HG02642 (cell line): ENCODE measurements around the gene RNASE13.
A peak's percentile ranks its signal among the peaks of the same experiment; 100 is the strongest.
"Not testable (repeated sequence)": the region's sequence is repeated elsewhere in the genome, so short reads cannot be mapped to it uniquely, and the experiment has no call there.

ENCODE experiments used
- ATAC-seq: cut with Tn5 transposase; IDR thresholded peaks from one replicate; pipeline ENCODE4 v1.9.1; 2021; ENCODE audit warnings: mild to moderate bottlenecking; ENCODE audit not compliant: unreplicated experiment, poor library complexity

The RNASE13 gene

DNA sequence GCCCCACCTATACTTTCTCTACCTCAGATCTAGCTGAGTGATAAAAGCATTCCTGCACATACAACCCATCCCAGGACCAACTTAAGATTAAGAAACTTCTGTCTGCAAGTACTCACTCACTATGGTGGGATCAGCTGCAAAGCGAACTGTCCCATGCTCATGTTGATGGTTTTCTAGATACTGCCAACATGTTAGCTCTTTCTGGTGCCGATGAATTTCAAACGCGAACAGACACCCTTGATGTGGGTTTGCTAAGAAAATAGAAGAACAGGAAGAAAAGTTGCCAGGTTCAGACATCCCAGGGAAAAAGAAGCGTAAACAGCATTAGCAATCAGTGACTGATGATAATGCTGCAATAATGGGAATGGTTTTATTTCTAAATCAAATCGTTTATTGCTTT lies 37.0 kb downstream of the RNASE13 start:
- no peak for ATAC-seq

DNA sequence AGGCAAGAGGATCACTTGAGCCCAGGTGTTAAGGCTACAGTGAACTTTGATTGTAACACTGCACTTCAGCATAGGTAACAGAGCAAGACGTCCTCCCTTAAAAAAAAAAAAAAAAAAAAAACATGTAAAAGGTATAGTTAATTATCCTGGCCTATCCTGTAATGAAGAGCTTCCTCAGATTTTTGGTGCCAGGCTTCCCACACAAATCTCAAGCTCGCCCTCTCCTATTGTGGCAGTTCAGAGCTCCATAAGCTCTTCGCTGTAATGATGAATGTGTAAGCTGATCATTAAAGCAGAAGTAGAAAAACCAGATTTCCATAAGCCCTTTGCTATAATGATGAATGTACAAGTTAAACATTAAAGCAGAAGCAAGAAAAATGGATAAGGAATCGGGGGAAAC lies 37.5 kb downstream of the RNASE13 start:
- no peak for ATAC-seq

DNA sequence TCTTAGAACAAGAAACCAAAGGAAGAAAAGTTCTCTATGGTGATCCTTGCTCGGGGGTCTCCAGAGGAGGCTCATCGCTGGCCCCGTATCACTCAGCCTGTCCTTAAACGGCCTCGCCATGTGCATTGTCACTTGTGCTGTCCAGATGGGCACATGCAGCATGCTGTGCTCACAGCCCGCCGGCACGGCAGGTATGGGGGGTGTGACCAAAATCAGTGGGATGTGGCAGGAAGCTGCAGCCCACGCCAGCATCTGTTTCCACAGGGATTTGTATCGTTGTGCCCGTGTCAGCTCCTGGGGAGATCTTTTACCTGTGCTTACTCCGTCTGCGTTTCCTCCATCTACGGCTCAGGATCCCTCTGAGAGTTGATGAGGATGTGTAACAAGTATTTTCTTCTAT lies 38.1 kb downstream of the RNASE13 start:
- no peak for ATAC-seq

DNA sequence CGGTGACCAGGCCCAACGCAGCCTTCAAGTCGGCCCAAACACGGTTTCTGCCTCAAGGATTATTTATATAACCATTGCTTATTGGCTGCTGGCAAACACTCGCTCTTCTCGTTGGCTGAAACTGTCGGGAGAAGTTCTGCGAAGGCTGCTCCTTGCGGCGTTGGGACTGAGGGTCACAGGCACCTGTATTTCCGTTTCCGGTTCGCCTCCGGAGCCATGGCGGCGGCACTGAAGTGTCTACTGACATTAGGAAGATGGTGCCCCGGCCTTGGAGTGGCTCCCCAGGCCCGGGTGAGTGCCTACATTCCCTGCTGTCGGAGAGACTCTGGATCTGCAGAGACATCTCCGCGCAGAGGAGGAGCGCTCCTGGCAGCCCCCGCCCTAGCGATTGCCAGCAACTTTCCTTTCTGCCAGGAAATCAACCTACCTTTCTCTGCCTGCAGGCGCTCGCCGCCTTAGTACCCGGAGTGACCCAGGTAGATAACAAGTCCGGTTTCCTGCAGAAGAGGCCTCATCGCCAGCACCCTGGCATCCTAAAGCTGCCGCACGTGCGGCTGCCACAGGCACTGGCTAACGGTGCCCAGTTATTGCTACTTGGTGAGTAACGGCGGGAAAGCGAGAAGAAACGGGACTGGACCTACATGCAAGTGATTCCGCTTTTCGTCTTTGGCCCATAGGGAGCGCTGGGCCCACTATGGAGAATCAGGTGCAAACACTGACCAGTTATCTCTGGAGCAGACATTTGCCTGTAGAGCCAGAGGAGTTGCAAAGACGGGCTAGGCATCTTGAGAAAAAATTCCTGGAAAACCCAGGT lies 44.6 kb downstream of the RNASE13 start, which contains the start of gene METTL17:
Gene METTL17 (plus strand): TSS at position 194 of the 814 bp plus-strand sequence. CDS start 23 bp downstream, at position 217.
- ATAC-seq: peak; percentile 97

DNA sequence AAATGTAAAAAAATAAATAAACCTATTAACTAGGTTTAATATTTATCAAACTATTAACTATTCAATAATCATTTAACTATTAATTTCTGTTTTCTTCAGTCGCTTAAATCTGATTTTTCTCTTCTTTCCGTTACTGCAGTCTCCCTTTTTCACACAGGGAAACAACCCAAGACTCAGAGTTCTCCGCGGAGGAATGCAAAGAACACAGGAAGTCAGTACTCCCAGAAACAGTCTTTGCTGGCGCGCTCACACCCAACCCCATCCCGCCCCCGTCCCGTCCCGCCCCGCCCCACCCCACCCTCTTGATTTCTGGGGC lies 45.2 kb downstream of the RNASE13 start:
- ATAC-seq: no peak

DNA sequence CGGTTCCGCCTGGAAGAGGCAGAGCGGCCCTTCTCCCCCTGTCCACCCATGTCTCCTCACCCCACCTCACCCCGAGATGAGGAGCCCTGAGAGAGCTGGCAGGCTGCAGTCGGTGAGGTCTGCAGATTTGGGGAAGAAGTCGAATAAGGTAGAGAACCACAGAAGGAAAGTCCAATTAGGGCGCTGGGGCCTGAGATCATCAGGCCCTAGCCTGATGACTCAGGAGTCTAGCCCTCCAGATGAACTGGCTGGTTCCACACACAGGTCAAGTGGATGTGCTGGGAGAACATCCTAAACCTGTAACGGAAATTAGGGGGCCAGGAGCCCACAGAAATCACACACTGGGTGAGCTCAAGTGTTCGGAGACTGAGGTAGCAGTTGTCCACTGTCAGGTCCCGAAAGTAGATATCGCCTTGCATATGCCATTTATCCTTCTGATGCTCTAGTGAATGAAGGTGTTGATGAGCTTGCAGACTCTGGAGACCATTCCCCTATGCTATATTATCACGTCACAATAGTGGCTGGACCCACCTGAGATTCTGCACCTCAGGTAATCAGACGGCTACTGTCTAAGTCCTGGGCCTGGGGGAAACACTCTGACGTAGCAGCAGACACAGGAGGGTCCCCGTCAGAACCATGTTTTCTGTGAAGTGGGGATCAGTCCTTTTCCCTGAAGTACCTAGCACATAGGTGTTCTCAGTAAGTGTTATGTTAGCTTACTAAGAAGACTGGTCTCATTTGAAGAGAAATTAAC lies 45.7 kb downstream of the RNASE13 start:
- ATAC-seq: no peak

DNA sequence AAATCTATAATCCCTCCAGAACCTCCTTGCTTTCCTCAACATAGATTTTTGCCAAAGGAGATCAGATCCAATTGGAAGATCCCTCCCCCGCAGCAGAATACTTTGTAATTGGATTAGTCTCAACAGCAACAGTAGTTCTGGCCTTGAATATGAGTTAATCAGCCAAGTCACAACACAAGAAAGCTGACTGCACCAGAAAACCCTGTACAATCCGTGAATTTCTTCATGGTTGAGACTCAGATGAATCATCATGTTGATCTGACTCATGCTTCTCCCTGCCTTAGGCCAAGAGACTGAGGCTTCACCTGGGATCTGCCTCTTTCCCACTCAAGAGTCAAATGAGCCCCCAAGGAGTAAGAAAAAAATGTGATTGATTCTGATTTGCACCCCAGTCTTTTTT lies 47.8 kb downstream of the RNASE13 start:
- ATAC-seq: no peak

DNA sequence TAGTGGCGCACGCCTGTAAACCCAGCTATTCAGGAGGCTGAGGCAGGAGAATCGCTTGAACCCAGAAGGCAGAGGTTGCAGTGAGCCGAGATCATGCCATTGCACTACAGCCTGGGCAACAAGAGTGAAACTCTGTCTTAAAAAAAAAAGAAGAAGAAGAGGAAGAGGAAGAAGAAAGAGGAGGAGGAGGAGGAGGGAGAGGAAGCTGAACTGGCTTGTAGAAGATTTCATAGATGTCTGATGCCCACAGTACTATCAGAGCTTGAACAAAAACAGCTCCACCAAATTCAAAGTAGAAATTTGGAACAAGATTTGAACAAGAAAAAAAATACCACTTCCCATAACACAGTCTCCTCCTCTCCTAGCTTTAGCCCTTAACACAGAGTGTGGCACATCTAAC lies 49.0 kb downstream of the RNASE13 start:
- ATAC-seq: not testable (repeated sequence)
